Cardiac muscle cell (in vitro differentiated cells and primary cell): ENCODE measurements around the gene LHX6. TPM values are rescaled to one million over a fixed set of nuclear protein-coding genes. Genes with fewer than 3 reads are reported as not detected.

Experiments
- DNase-seq, 2 donors: peaks; one replicate each; pipeline versions ENCODE4 v3.0.0 to v3.0.0-alpha.2; 2010 to 2017; ENCODE audit warnings: low read depth in 1 of 2, low spot score in 1 of 2
- H3K27ac ChIP-seq: fragments of 200-600 bp; sonication (generic); 2 replicates; pipeline ENCODE4 v1.5.1; 2016
- H3K27me3 ChIP-seq: fragments of 200-600 bp; sonication (generic); 2 replicates; pipeline ENCODE4 v1.6.0; 2016; ENCODE audit warnings: control low read depth
- H3K36me3 ChIP-seq: fragments of 200-600 bp; sonication (generic); 2 replicates; pipeline ENCODE4 v1.5.1; 2016; ENCODE audit warnings: control low read depth
- H3K4me1 ChIP-seq: fragments of 200-600 bp; sonication (generic); 2 replicates; pipeline ENCODE4 v1.8.1; 2017; ENCODE audit warnings: low read depth, mild to moderate bottlenecking, mixed run types
- H3K4me3 ChIP-seq: fragments of 200-600 bp; sonication (generic); 2 replicates; pipeline ENCODE4 v1.5.1; 2016; ENCODE audit warnings: mild to moderate bottlenecking
- H3K9me3 ChIP-seq: fragments of 200-600 bp; sonication (generic); 2 replicates; pipeline ENCODE4 v1.5.1; 2017; ENCODE audit warnings: low read depth, mild to moderate bottlenecking, control low read depth
- CTCF ChIP-seq: IDR thresholded peaks from 2 replicates; pipeline ENCODE4 v1.5.1; 2012; ENCODE audit warnings: low read depth, mild to moderate bottlenecking, low read length
- polyA plus RNA-seq: library from polyadenylated mRNA; unstranded; fragments of >200 nt; fragmentation: Nextera tagmentation; extraction: Ambion mirVana; gene quantifications from 2 replicates; pipeline ENCODE4 v1.2.1, GENCODE V29; 2016
- total RNA-seq: library from RNA; depleted of rRNA; stranded (reverse); fragments of >200 nt; gene quantifications from 2 replicates; pipeline ENCODE4 v1.2.3, GENCODE V29; 2016

Gene LHX6
- total and polyA plus RNA-seq, 2 experiments from 2014 or later, result 0.12 TPM; not detected in 1

- no peak for TF ChIP-seq CTCF
- Histone ChIP-seq H3K27ac (no peak overlapping the region), H3K36me3 (no peaks in the 10 kb centered on the region), H3K4me3 (no peak overlapping the region), H3K4me1 (no peaks in the 10 kb centered on the region), H3K27me3 (no peaks in the 10 kb centered on the region), H3K9me3 (no peaks in the 10 kb centered on the region)
- no peak for DNase-seq
Measured at GRCh38 chr9:122179690-122180074, 49.1 kb downstream of the LHX6 start.

DNA sequence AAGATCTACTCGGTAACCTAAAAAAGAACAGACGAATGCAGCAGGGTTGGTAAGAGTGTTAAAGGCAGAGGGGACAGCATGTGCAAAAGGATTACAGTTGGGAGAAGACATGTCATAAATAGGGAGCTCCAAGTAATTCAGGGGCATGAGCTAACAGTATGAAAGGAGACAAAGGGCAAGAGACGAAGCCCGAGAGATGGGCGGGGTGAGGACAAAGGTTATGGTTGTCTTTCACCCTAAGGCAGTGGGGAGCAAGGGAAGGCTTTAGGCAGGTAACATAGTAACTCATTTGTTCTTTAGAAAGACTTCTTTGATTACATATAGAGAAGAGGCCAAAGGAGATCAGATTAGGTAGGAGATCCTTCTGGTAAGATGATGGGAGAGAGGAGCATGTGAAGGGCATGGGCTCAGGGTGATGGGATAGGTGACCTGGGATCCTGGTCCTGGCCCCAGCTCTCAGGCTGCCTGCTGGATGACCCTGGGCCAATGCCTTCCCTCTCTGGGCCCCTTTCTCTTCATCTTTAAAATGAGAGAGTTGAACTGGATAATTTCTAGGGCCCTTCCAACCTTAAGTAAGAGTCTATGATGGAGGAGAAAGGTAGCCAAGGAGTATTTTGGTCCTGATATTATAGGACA is 49.6 kb downstream of the LHX6 start:
- no peak for DNase-seq
- no peak overlapping the region for H3K4me3 ChIP-seq
- no peaks in the 10 kb centered on the region for H3K9me3 ChIP-seq
- H3K27ac ChIP-seq, result no peak overlapping the region
- no peaks in the 10 kb centered on the region for H3K27me3 ChIP-seq
- H3K36me3 ChIP-seq, result no peaks in the 10 kb centered on the region
- H3K4me1 ChIP-seq, result no peaks in the 10 kb centered on the region
- TF ChIP-seq CTCF, result no peak

GRCh38 chr9:122176916-122177315 is 51.8 kb downstream of the LHX6 start:
- Histone ChIP-seq H3K36me3 (no peaks in the 10 kb centered on the region), H3K27ac (no peak overlapping the region), H3K27me3 (peaks cover 5% of the 10 kb centered on the region), H3K4me3 (no peak overlapping the region), H3K4me1 (no peaks in the 10 kb centered on the region), H3K9me3 (no peaks in the 10 kb centered on the region)
- no peak for DNase-seq
- no peak for TF ChIP-seq CTCF

DNA sequence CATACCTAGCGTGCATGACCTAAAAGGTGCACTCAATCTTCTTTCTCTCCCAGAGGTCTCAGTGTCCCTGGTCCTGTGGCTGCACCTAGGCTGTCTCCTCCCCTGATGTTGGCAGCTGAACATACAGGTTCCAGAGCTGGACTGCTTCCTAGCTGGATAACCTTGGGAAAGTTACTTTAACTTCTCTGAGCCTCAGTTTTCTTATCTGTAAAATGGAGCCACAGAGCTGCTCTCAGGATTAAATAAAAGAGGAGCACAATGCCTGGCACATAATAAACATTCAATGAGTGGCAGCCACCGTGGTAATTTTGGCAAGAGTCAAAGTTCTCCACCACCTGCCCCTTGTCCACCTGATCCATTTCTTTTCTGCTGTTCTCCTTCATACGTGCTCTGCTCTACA is 55.1 kb downstream of the LHX6 start:
- Histone ChIP-seq H3K27me3 (peaks cover 8% of the 10 kb centered on the region), H3K36me3 (no peaks in the 10 kb centered on the region), H3K4me1 (no peaks in the 10 kb centered on the region), H3K9me3 (no peaks in the 10 kb centered on the region), H3K4me3 (no peak overlapping the region), H3K27ac (no peak overlapping the region)
- no peak for TF ChIP-seq CTCF
- no peak for DNase-seq

- H3K27me3 ChIP-seq, result peaks cover 8% of the 10 kb centered on the region
- H3K36me3 ChIP-seq, result no peaks in the 10 kb centered on the region
- H3K27ac ChIP-seq, result no peak overlapping the region
- H3K9me3 ChIP-seq, result no peaks in the 10 kb centered on the region
- no peaks in the 10 kb centered on the region for H3K4me1 ChIP-seq
- no peak for DNase-seq
- no peak overlapping the region for H3K4me3 ChIP-seq
- no peak for TF ChIP-seq CTCF
Measured at GRCh38 chr9:122172131-122172530, 56.6 kb downstream of the LHX6 start.
